CD4-positive, alpha-beta T cell (primary cell): ENCODE measurements around the gene GRB2. TPM values are rescaled to one million over a fixed set of nuclear protein-coding genes. Genes with fewer than 3 reads are reported as not detected.

Experiments used
- ATAC-seq: fragments of 200-7000 bp; cut with Tn5 transposase; one replicate; pipeline ENCODE4 v1.10.0; 2022; ENCODE audit warnings: mild to moderate bottlenecking; ENCODE audit not compliant: poor library complexity
- CTCF ChIA-PET: fragments of 350-600 bp; sonication (Branson Sonifier 250); formaldehyde crosslinking; loops from one replicate; lab custom pipeline; 2021; ENCODE audit warnings: antibody characterized with exemption, inconsistent platforms; lab: Charles Lee
- POLR2A ChIA-PET: fragments of 350-600 bp; sonication (Branson Sonifier 250); formaldehyde crosslinking; loops from one replicate; lab custom pipeline; 2021; ENCODE audit warnings: antibody characterized with exemption, inconsistent platforms; lab: Charles Lee
- DNase-seq, 14 experiments: peaks; one replicate each; pipeline ENCODE4 v3.0.0-alpha.2; 2013 to 2020; ENCODE audit warnings: mixed read lengths in 2 of 14
- H3K27ac ChIP-seq, 2 donors: one replicate each; pipeline versions ENCODE4 v1.5.1 to v1.7.0; 2013; ENCODE audit warnings: low read length in 2 of 2, low read depth in 1 of 2, mild to moderate bottlenecking in 1 of 2
- H3K27me3 ChIP-seq, 2 experiments: 1 replicate in 1 of 2; 2 replicates in 1 of 2; pipeline versions ENCODE4 v1.6.1 to v1.7.0; 2013; ENCODE audit warnings: low read length in 2 of 2, control low read depth in 1 of 2, mild to moderate bottlenecking in 1 of 2, moderate library complexity in 1 of 2; ENCODE audit not compliant: insufficient read depth in 2 of 2, control insufficient read depth in 1 of 2
- H3K36me3 ChIP-seq: one replicate; pipeline ENCODE4 v1.6.1; 2013; ENCODE audit warnings: low read length, control low read depth; ENCODE audit not compliant: insufficient read depth
- H3K4me1 ChIP-seq: one replicate; pipeline ENCODE4 v1.6.1; 2013; ENCODE audit warnings: low read length, control low read depth; ENCODE audit not compliant: insufficient read depth
- H3K4me3 ChIP-seq: one replicate; pipeline ENCODE4 v1.5.1; 2013; ENCODE audit warnings: mild to moderate bottlenecking, low read length, moderate library complexity
- H3K9me3 ChIP-seq, 2 experiments: 1 replicate in 1 of 2; 2 replicates in 1 of 2; pipeline versions ENCODE4 v1.6.1 to v1.7.0; 2013; ENCODE audit warnings: low read length in 2 of 2, mild to moderate bottlenecking in 2 of 2, control low read depth in 1 of 2, moderate library complexity in 1 of 2; ENCODE audit not compliant: control insufficient read depth in 1 of 2, insufficient read depth in 1 of 2
- H3K27ac Mint-ChIP-seq: one replicate; pipeline ENCODE4 v1.8.0; 2020; ENCODE audit warnings: mixed read lengths
- H3K27me3 Mint-ChIP-seq: one replicate; pipeline ENCODE4 v1.8.0; 2021; ENCODE audit warnings: mixed read lengths
- H3K36me3 Mint-ChIP-seq: one replicate; pipeline ENCODE4 v1.8.0; 2021; ENCODE audit warnings: low read depth, mixed read lengths
- H3K4me1 Mint-ChIP-seq: one replicate; pipeline ENCODE4 v1.8.0; 2021; ENCODE audit warnings: low read depth, mixed read lengths
- H3K4me3 Mint-ChIP-seq: one replicate; pipeline ENCODE4 v1.8.0; 2020; ENCODE audit warnings: mild to moderate bottlenecking, mixed read lengths
- H3K9me3 Mint-ChIP-seq: one replicate; pipeline ENCODE4 v1.8.0; 2020; ENCODE audit warnings: mixed read lengths
- intact Hi-C, 2 experiments: fragments of 100-400 bp; cut with DNase I in 1 of 2; cut with micrococcal nuclease in 1 of 2; formaldehyde crosslinking; loops; one replicate each; pipeline versions ENCODE4 v1.15.1 to v1.9.0; 2023 to 2025; cut with DNase I, micrococcal nuclease
- total RNA-seq, 174 experiments: library from RNA in 2 of 174; stranded (reverse) in 2 of 174; gene quantifications; one replicate each; pipeline ENCODE4 v1.2.3 and lab custom pipeline; 2021 to 2026
- TF ChIP-seq, protein P1 (sequence below): fragments of 200-600 bp; IDR thresholded peaks from one replicate; pipeline ENCODE4 v1.8.0; 2022; ENCODE audit warnings: antibody characterized with exemption, mild to moderate bottlenecking

Gene GRB2
- total RNA-seq, 2 experiments from 2014 or later, result 88.8 to 92.6 TPM

GRCh38 chr17:75313941-75314551 is 91.4 kb downstream of the GRB2 start:
- Mint-ChIP-seq H3K27ac (peak overlapping the region; percentile 76), H3K4me3 (no peak overlapping the region), H3K36me3 (peaks cover 18% of the 10 kb centered on the region), H3K9me3 (no peaks in the 10 kb centered on the region), H3K4me1 (peaks cover 4% of the 10 kb centered on the region), H3K27me3 (no peaks in the 10 kb centered on the region)
- H3K27ac ChIP-seq, result no peak overlapping the region
- CTCF ChIA-PET, result no interaction called here
- no peak overlapping the region for H3K4me3 ChIP-seq
- peaks cover 19% of the 10 kb centered on the region for H3K36me3 ChIP-seq
- peaks cover 14% of the 10 kb centered on the region for H3K4me1 ChIP-seq
- H3K9me3 ChIP-seq, result no peaks in the 10 kb centered on the region
- POLR2A ChIA-PET, result interaction anchor here (1.6 kb wide), 1 partner anchor 24 kb away, joined by 5 read pairs; the partner anchor contains the start of gene SLC25A19
- H3K27me3 ChIP-seq, result no peaks in the 10 kb centered on the region
- intact Hi-C loops, result no loop called here
- ATAC-seq (no peak), DNase-seq (peak in 2 of 14 experiments; percentile 65 to 70)
- TF ChIP-seq, protein P1, sequence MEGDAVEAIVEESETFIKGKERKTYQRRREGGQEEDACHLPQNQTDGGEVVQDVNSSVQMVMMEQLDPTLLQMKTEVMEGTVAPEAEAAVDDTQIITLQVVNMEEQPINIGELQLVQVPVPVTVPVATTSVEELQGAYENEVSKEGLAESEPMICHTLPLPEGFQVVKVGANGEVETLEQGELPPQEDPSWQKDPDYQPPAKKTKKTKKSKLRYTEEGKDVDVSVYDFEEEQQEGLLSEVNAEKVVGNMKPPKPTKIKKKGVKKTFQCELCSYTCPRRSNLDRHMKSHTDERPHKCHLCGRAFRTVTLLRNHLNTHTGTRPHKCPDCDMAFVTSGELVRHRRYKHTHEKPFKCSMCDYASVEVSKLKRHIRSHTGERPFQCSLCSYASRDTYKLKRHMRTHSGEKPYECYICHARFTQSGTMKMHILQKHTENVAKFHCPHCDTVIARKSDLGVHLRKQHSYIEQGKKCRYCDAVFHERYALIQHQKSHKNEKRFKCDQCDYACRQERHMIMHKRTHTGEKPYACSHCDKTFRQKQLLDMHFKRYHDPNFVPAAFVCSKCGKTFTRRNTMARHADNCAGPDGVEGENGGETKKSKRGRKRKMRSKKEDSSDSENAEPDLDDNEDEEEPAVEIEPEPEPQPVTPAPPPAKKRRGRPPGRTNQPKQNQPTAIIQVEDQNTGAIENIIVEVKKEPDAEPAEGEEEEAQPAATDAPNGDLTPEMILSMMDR, result no peak

DNA sequence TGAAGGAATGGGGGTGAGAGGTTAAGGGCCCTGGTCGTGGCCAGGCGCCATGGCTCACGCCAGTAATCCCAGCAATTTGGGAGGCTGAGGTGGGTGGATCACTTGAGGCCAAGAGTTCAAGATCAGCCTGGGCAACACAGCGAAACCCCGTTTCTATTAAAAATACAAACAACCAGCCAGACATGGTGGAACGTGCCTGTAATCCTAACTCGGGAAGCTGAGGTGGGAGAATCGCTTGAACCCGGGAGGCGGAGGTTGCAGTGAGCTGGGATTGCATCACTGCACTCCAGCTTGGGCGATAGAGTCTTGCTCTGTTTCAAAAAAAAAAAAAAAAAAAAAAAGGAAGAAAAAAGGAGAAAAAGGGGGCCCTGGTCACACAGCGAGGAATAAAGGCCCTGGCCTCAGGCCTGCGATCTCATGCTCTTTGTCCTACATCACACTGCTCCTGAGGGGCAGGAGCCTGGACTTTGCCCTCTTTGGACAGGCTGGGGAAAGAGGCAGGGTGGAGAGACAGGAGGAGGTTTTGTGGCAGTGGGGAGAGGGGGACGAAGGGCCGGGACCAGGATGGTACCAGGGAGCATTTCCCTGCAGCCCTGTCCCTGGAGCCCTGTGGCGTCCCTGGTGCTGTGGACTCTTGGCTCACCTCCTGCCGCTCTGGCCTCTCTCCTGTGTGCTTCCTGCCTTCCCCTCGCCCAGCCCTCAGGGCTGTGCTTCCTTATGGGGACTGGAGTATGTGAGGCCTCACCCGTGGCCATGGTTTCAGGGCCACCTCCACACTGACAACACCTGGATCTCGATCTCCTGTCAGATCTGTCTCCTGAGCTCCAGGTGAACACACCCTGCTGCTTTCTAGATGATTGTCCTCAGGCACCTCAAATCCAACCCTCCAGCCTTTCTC is 96.5 kb downstream of the GRB2 start:
- DNase-seq (no peak), ATAC-seq (no peak)
- no peak overlapping the region for H3K4me3 Mint-ChIP-seq
- TF ChIP-seq, protein P1, result no peak
- Histone ChIP-seq H3K9me3 (no peaks in the 10 kb centered on the region), H3K4me1 (peaks cover 10% of the 10 kb centered on the region), H3K4me3 (no peak overlapping the region), H3K27me3 (no peaks in the 10 kb centered on the region), H3K27ac (no peak overlapping the region), H3K36me3 (no peaks in the 10 kb centered on the region)
- H3K4me1 Mint-ChIP-seq, result peaks cover 4% of the 10 kb centered on the region
- ChIA-PET CTCF (interaction anchor here (0.7 kb wide), 1 partner anchor 216 kb away, joined by 3 read pairs; no protein-coding TSS in a partner anchor), POLR2A (no interaction called here)
- no peaks in the 10 kb centered on the region for H3K9me3 Mint-ChIP-seq
- H3K27ac Mint-ChIP-seq, result no peak overlapping the region
- no peaks in the 10 kb centered on the region for H3K27me3 Mint-ChIP-seq
- H3K36me3 Mint-ChIP-seq, result no peaks in the 10 kb centered on the region
- intact Hi-C loops, result no loop called here

- no peaks in the 10 kb centered on the region for H3K9me3 Mint-ChIP-seq
- no peak overlapping the region for H3K27ac ChIP-seq
- H3K4me3 ChIP-seq, result no peak overlapping the region
- H3K27me3 Mint-ChIP-seq, result no peaks in the 10 kb centered on the region
- no peak overlapping the region for H3K4me3 Mint-ChIP-seq
- ChIA-PET POLR2A (no interaction called here), CTCF (interaction anchor here (0.7 kb wide), 1 partner anchor 217 kb away, joined by 3 read pairs; no protein-coding TSS in a partner anchor)
- peaks cover 9% of the 10 kb centered on the region for H3K4me1 ChIP-seq
- H3K9me3 ChIP-seq, result no peaks in the 10 kb centered on the region
- no peaks in the 10 kb centered on the region for H3K27me3 ChIP-seq
- no peaks in the 10 kb centered on the region for H3K36me3 Mint-ChIP-seq
- intact Hi-C loops, result no loop called here
- ATAC-seq, result no peak
- no peak for DNase-seq
- no peaks in the 10 kb centered on the region for H3K36me3 ChIP-seq
- H3K4me1 Mint-ChIP-seq, result no peaks in the 10 kb centered on the region
- TF ChIP-seq, protein P1, result no peak
- no peak overlapping the region for H3K27ac Mint-ChIP-seq
Measured at GRCh38 chr17:75307957-75308731, 97.3 kb downstream of the GRB2 start.
